Osteoblast (primary cell): ENCODE data around the gene ADORA2A. TPM values are rescaled to one million over a fixed set of nuclear protein-coding genes. Genes with fewer than 3 reads are reported as not detected.

Source experiments
- DNase-seq: peaks from one replicate; pipeline ENCODE4 v3.0.0; 2011; ENCODE audit warnings: low spot score, mixed read lengths; ENCODE audit not compliant: insufficient read length; ENCODE audit errors: missing footprints
- H2AFZ ChIP-seq: 2 replicates; pipeline ENCODE4 v1.6.0; 2011; ENCODE audit warnings: mild to moderate bottlenecking, low read length
- H3K27ac ChIP-seq: 2 replicates; pipeline ENCODE4 v1.5.1; 2011; ENCODE audit warnings: mild to moderate bottlenecking, low read depth, low read length, moderate library complexity
- H3K27me3 ChIP-seq: 2 replicates; pipeline ENCODE4 v1.6.0; 2012; ENCODE audit warnings: mild to moderate bottlenecking, control low read depth, inconsistent platforms, low read length, moderate library complexity; ENCODE audit not compliant: insufficient read depth
- H3K36me3 ChIP-seq: 2 replicates; pipeline ENCODE4 v1.5.1; 2011; ENCODE audit warnings: mild to moderate bottlenecking, low read length, control low read depth, moderate library complexity; ENCODE audit not compliant: insufficient read depth
- H3K4me1 ChIP-seq: 2 replicates; pipeline ENCODE4 v1.5.1; 2011; ENCODE audit warnings: mild to moderate bottlenecking, low read length, control low read depth, moderate library complexity; ENCODE audit not compliant: insufficient read depth
- H3K4me2 ChIP-seq: 2 replicates; pipeline ENCODE4 v1.6.0; 2011; ENCODE audit warnings: mild to moderate bottlenecking, low read length; ENCODE audit not compliant: insufficient read depth
- H3K4me3 ChIP-seq: fragments of 200-600 bp; sonication (generic); 3 replicates; pipeline ENCODE4 v1.5.1; 2012; ENCODE audit warnings: mild to moderate bottlenecking, low read length, inconsistent platforms; ENCODE audit not compliant: insufficient read depth
- H3K79me2 ChIP-seq: 2 replicates; pipeline ENCODE4 v1.6.0; 2012; ENCODE audit warnings: mild to moderate bottlenecking, low read length, control low read depth, inconsistent platforms; ENCODE audit not compliant: insufficient read depth
- H3K9me3 ChIP-seq: 2 replicates; pipeline ENCODE4 v1.5.1; 2011; ENCODE audit warnings: low read depth, low read length, control low read depth
- H4K20me1 ChIP-seq: 2 replicates; pipeline ENCODE4 v1.6.0; 2012; ENCODE audit warnings: mild to moderate bottlenecking, low read length, control low read depth; ENCODE audit not compliant: insufficient read depth
- total RNA-seq: library from RNA; depleted of rRNA; stranded (reverse); fragments of >200 nt; gene quantifications from 2 replicates; pipeline ENCODE4 v1.2.3, GENCODE V29; 2012
- TF ChIP-seq, protein P1 (sequence below): IDR thresholded peaks from 2 replicates; pipeline ENCODE4 v1.5.1; 2011; ENCODE audit warnings: mild to moderate bottlenecking, low read depth, low read length, moderate library complexity; ENCODE audit errors: extremely low read depth

ADORA2A gene
- total RNA-seq, 1 donor: 0.72 TPM

DNA sequence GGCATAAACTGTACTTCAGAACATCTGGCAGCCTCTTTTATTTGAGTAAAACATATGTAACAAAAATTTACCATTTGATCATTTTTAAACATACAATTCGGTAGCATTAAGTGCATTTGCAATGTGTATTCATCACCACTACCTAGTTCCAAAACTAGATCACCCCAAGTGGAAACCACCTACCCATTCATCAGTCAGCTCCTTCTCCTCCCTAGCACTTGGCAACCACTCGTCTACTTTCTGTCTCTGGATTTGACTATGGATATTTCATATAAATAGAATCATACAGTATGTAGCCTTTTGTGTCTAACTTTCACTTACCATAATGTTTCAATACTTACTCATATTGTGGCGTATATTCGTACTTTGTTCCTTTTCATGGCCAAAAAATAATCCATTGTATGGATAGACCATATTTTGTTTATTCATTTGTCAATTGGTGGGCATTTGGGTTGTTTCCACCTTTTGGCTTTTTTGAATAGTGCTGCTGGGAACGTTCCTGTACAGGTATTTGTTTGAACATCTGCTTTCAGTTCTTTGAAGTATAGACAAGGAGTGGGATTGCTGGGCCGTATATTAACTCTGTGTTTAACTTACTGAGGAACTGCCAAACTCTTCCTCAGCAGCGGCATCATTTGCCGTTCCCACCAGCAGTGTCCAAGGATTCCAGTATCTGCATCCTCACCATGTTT, 27.2 kb upstream of the ADORA2A start:
- Histone ChIP-seq H3K27me3 (no peaks in the 10 kb centered on the region), H2AFZ (no peak overlapping the region), H3K4me1 (peaks cover 26% of the 10 kb centered on the region), H3K36me3 (peaks cover 36% of the 10 kb centered on the region), H3K27ac (no peak overlapping the region), H3K4me2 (peak overlapping the region; percentile 15), H3K9me3 (no peaks in the 10 kb centered on the region), H3K4me3 (no peak overlapping the region), H4K20me1 (peaks cover 10% of the 10 kb centered on the region), H3K79me2 (peaks cover 9% of the 10 kb centered on the region)
- TF ChIP-seq, protein P1, sequence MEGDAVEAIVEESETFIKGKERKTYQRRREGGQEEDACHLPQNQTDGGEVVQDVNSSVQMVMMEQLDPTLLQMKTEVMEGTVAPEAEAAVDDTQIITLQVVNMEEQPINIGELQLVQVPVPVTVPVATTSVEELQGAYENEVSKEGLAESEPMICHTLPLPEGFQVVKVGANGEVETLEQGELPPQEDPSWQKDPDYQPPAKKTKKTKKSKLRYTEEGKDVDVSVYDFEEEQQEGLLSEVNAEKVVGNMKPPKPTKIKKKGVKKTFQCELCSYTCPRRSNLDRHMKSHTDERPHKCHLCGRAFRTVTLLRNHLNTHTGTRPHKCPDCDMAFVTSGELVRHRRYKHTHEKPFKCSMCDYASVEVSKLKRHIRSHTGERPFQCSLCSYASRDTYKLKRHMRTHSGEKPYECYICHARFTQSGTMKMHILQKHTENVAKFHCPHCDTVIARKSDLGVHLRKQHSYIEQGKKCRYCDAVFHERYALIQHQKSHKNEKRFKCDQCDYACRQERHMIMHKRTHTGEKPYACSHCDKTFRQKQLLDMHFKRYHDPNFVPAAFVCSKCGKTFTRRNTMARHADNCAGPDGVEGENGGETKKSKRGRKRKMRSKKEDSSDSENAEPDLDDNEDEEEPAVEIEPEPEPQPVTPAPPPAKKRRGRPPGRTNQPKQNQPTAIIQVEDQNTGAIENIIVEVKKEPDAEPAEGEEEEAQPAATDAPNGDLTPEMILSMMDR: no peak
- no peak for DNase-seq

DNA sequence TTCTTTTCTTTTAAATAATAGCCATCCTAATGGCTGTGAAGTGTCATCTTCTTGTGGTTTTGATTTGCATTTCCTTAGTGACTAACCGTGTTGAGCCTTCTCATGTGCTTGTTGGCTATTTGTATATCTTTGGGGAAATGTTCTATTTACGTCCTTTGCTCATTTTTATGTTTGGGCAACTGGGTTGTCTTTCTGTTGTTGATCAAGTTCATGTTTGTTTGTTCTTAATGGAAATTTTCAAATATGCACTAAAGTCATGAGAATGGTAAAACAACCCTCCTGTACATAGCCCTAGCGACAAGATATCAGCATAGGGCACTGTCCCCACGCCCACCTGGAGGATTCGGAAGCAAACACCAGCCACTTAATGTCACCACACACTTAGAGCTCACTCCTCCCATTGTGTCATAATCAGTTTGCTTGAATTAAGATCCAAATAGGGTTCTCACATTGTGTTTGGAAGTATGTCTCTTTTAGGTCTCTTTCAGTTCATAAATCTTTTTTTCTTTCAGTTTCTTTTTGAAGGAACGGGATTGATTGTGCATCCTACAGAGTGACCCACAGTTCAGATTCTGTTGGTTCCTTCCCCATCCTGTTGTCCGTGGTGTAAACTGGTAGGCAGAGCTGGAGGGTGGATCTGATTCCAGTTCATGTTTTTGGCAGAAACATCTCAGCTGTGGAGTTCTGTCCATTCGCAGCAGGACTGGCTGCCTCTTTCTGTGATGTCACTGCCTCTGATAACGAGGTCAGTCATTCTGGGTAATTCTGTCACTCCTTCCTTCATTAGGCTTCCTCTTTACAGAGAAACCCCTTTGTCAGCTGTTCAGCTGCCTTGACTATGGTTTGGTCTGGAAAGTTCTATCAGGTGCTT, 26.4 kb upstream of the ADORA2A start:
- H3K4me2 ChIP-seq: peak overlapping the region; percentile 15
- H3K36me3 ChIP-seq: peaks cover 35% of the 10 kb centered on the region
- TF ChIP-seq, protein P1: no peak
- H2AFZ ChIP-seq: no peak overlapping the region
- H4K20me1 ChIP-seq: peaks cover 12% of the 10 kb centered on the region
- no peaks in the 10 kb centered on the region for H3K9me3 ChIP-seq
- peak; percentile 11 for DNase-seq
- no peaks in the 10 kb centered on the region for H3K27me3 ChIP-seq
- peak overlapping the region; percentile 7 for H3K27ac ChIP-seq
- peaks cover 26% of the 10 kb centered on the region for H3K4me1 ChIP-seq
- H3K4me3 ChIP-seq: no peak overlapping the region
- H3K79me2 ChIP-seq: peaks cover 13% of the 10 kb centered on the region

DNA sequence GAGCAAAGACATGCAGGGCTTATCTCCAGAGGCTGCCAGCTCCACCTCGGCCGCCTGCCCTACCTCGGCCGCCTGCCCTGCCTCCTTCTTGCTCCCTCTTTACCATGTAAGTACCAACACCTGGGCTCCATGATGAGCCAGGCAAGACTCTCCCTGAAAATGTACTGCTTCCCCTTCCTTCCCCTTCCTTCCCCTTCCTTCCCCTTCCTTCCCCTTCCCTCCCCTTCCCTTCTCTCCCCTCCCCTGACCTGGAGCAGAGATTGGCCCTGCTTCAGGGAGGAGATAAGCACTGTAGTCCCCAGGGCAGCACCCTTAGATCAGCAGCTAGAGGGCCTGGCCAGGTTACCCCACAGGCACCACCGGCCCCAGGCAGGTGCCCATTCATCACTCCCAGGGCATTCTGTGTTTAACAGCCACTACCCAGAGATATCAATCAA, 25.4 kb upstream of the ADORA2A start:
- Histone ChIP-seq H4K20me1 (peaks cover 17% of the 10 kb centered on the region), H3K4me3 (no peak overlapping the region), H3K27ac (no peak overlapping the region), H2AFZ (no peak overlapping the region), H3K27me3 (no peaks in the 10 kb centered on the region), H3K79me2 (peaks cover 19% of the 10 kb centered on the region), H3K36me3 (peaks cover 28% of the 10 kb centered on the region), H3K9me3 (no peaks in the 10 kb centered on the region), H3K4me1 (peaks cover 26% of the 10 kb centered on the region), H3K4me2 (peak overlapping the region; percentile 61)
- TF ChIP-seq, protein P1: no peak
- peak; percentile 43 for DNase-seq
